Uterine smooth muscle cell (primary cell): ENCODE measurements around the gene CUL9. TPM values are rescaled to one million over a fixed set of nuclear protein-coding genes. Genes with fewer than 3 reads are reported as not detected.

Experiments used
- total RNA-seq: library from RNA; depleted of rRNA; stranded (reverse); fragments of >200 nt; gene quantifications from 2 replicates; pipeline ENCODE4 v1.2.3, GENCODE V29; 2014

CUL9 gene
- total RNA-seq: 26.0 and 39.2 TPM in 2 replicates

DNA sequence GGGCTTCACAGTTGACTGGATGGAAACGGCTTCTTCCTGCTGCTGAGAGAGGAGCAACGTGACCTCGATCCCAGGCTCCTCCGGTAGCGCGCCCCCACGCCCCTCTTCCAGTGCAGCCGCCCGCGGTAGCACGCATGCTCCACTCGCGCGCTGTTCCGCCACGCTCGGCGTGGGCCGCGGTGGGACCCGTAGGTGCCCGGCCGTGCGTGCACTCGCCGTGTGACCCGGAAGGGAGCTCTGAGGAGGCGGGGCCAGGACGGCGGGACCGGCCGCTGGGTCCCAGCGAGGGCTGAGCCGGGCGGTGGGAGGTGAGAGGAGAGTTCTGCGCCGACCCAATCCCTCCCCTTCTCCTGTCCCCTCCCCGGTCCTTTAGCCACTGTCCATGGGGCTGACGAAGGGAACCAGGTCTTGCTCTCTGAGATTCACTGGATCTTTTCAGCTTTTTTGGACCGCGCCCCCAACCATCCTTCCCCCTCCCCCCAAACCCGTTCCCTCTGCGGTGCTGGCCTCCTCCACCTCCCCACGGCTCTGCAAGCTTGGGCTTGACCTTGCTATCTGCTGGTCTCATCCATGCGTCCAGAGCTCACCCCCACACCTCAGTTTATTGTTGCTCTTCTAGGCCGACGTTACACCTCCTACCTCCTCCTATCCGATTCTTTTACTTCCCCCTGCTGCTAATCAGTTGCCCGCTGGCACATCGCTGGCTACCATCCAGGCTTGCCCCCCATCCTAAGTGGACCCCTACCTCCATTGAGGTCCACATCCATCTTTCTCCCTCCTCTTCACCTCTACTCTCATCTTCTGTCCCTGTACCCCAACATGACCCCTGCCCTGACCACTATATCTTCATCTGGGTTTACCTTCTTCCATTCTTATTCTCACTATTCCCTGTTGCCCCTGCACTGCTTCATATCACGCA is at the start of gene CUL9:
Gene CUL9, plus strand, starts transcription at position 255 of the 919 bp plus-strand sequence. CDS start 2,115 bp downstream, outside the sequence.

DNA sequence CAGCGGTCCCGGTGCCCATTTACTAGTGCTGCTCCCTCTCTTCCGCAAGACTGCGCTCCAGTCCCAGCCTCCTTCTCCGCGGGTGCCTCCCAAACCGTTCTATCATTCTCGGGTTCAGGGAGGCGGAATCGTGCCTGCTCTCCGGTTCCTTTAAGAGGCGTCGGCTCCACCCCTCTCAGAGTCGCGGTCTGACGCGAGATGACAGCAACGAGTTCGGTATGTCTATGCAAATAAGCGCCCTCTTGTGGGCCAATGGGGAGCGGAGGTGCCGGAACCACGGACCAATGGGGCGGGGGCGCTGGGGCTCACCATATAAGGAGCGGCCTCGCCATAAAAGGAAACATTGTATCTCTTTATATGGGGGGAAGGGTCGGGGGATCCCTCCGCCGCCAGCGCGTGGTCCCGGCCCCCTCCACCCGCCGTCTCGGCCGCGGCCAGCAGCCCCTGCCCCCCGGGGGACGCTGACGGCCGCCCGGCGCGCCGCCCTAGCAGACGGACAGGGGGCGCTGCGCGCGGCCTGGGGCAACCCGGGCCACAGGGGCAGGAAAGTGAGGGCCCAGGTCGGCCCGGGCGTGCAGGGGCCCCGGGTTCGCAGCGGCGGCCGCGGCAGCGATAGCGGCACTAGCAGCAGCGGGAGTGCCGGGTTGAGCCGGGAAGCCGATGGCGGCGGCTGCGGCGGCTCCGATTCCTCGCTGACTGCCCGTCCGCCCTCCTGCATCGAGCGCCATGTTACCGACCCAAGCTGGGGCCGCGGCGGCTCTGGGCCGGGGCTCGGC is 10.9 kb upstream of the CUL9 start, which contains the start of gene SRF:
Gene SRF, plus strand, starts transcription at position 339 of the 776 bp plus-strand sequence. Its CDS starts 388 bp downstream, at position 727.

GRCh38 chr6:43228951-43229802 is 47.2 kb downstream of the CUL9 start, which contains the start of gene DNPH1:
TSS of gene DNPH1 (minus strand) at chr6:43229481. CDS start at chr6:43229456, 25 bp downstream.

GRCh38 chr6:43242908-43243663 is 61.1 kb downstream of the CUL9 start, which contains the start of gene TTBK1:
TSS of gene TTBK1 (plus strand) at chr6:43243481. CDS start at chr6:43246661, 3,180 bp downstream.

Other genes starting within 250 kb of the CUL9 start
- gene GNMT, start 221.4 kb upstream of the CUL9 start, total RNA-seq: 0.25 TPM in 1 of 2 replicates, not detected in the other
- gene PEX6, start 203.0 kb upstream of the CUL9 start, total RNA-seq: 24.9 and 68.6 TPM in 2 replicates
- 23.7 and 40.4 TPM in 2 replicates for gene PPP2R5D, start 197.6 kb upstream of the CUL9 start, total RNA-seq
- gene MEA1, start 168.2 kb upstream of the CUL9 start, total RNA-seq: 67.7 and 89.1 TPM in 2 replicates
- 59.6 and 66.2 TPM in 2 replicates for gene KLHDC3, start 167.9 kb upstream of the CUL9 start, total RNA-seq
- gene RRP36, start 160.6 kb upstream of the CUL9 start, total RNA-seq: 81.2 and 132 TPM in 2 replicates
- gene CUL7, start 128.3 kb upstream of the CUL9 start, total RNA-seq: 58.9 and 83.6 TPM in 2 replicates
- 18.0 and 25.0 TPM in 2 replicates for gene MRPL2, start 122.8 kb upstream of the CUL9 start, total RNA-seq
- 11.8 and 19.5 TPM in 2 replicates for gene KLC4, start 122.6 kb upstream of the CUL9 start, total RNA-seq
- 58.0 and 166 TPM in 2 replicates for gene PTK7, start 105.9 kb upstream of the CUL9 start, total RNA-seq
- gene SRF, start 10.9 kb upstream of the CUL9 start, total RNA-seq: 20.7 and 21.4 TPM in 2 replicates
- gene DNPH1, start 47.3 kb downstream of the CUL9 start, total RNA-seq: 62.9 and 63.7 TPM in 2 replicates
- under 0.01 TPM in 1 of 2 replicates, not detected in the other for gene TTBK1, start 61.3 kb downstream of the CUL9 start, total RNA-seq
- not detected in 2 replicates for gene SLC22A7, start 116.1 kb downstream of the CUL9 start, total RNA-seq
- not detected in 2 replicates for gene CRIP3, start 126.6 kb downstream of the CUL9 start, total RNA-seq
- 5.5 and 7.5 TPM in 2 replicates for gene ZNF318, start 187.5 kb downstream of the CUL9 start, total RNA-seq
- gene ABCC10, start 245.3 kb downstream of the CUL9 start, total RNA-seq: 18.4 and 24.6 TPM in 2 replicates